ENCODE data around the gene VAMP4. TPM values are rescaled to one million over a fixed set of nuclear protein-coding genes. Genes with fewer than 3 reads are reported as not detected.

Gene VAMP4
- total RNA-seq, 1 donor from 2014 or later = 8.4 TPM

- Mint-ChIP-seq H3K4me3 (ENCODE audit: unreplicated experiment) (no peak overlapping the region), H3K4me1 (ENCODE audit: low read depth, unreplicated experiment) (peaks cover 11% of the 10 kb centered on the region), H3K9me3 (ENCODE audit: unreplicated experiment) (peaks cover 2% of the 10 kb centered on the region), H3K27ac (ENCODE audit: unreplicated experiment) (no peak overlapping the region), H3K36me3 (ENCODE audit: unreplicated experiment) (no peaks in the 10 kb centered on the region), H3K27me3 (ENCODE audit: unreplicated experiment) (peaks cover 3% of the 10 kb centered on the region)
- DNase-seq = no peak
- TF ChIP-seq CTCF (IDR thresholded peaks at IDR 0.05; ENCODE audit: partially characterized antibody, unreplicated experiment) = no peak
These were observed 87.5 kb downstream of the VAMP4 start for GRCh38 chr1:171654201-171654941.

- no peaks in the 10 kb centered on the region for H3K36me3 Mint-ChIP-seq (ENCODE audit: unreplicated experiment)
- no peak for DNase-seq
- H3K27me3 Mint-ChIP-seq (ENCODE audit: unreplicated experiment) = peaks cover 3% of the 10 kb centered on the region
- no peak overlapping the region for H3K27ac Mint-ChIP-seq (ENCODE audit: unreplicated experiment)
- H3K9me3 Mint-ChIP-seq (ENCODE audit: unreplicated experiment) = peaks cover 2% of the 10 kb centered on the region
- TF ChIP-seq CTCF (IDR thresholded peaks at IDR 0.05; ENCODE audit: partially characterized antibody, unreplicated experiment) = no peak
- peaks cover 11% of the 10 kb centered on the region for H3K4me1 Mint-ChIP-seq (ENCODE audit: low read depth, unreplicated experiment)
- H3K4me3 Mint-ChIP-seq (ENCODE audit: unreplicated experiment) = no peak overlapping the region
These were observed 88.1 kb downstream of the VAMP4 start for GRCh38 chr1:171653796-171654195.

GRCh38 chr1:171652234-171652822 is 89.5 kb downstream of the VAMP4 start, which contains the start of gene MYOC:
MYOC (minus strand) TSS chr1:171652688; CDS start chr1:171652611, 77 bp downstream.
- no peak within 1 kb of the TSS for H3K27ac Mint-ChIP-seq (ENCODE audit: unreplicated experiment)
- H3K4me1 Mint-ChIP-seq (ENCODE audit: low read depth, unreplicated experiment) = peaks cover 6% of the 10 kb centered on the region
- no peaks in the 10 kb centered on the region for H3K36me3 Mint-ChIP-seq (ENCODE audit: unreplicated experiment)
- H3K9me3 Mint-ChIP-seq (ENCODE audit: unreplicated experiment) = peaks cover 2% of the 10 kb centered on the region
- no peak for TF ChIP-seq CTCF (IDR thresholded peaks at IDR 0.05; ENCODE audit: partially characterized antibody, unreplicated experiment)
- H3K4me3 Mint-ChIP-seq (ENCODE audit: unreplicated experiment) = no peak within 1 kb of the TSS
- peaks cover 5% of the 10 kb centered on the region for H3K27me3 Mint-ChIP-seq (ENCODE audit: unreplicated experiment)
- DNase-seq = no peak

Other genes with a start within 250 kb of the VAMP4 start
- not detected for gene MYOCOS, start 119.8 kb downstream of the VAMP4 start, total RNA-seq (ENCODE audit: unreplicated experiment)
- not detected for gene MYOC, start 89.4 kb downstream of the VAMP4 start, total RNA-seq (ENCODE audit: unreplicated experiment)
- gene METTL13, start 39.6 kb upstream of the VAMP4 start, total RNA-seq (ENCODE audit: unreplicated experiment) = 21.4 TPM
- gene DNM3, start 99.4 kb upstream of the VAMP4 start, total RNA-seq (ENCODE audit: unreplicated experiment) = 11.4 TPM